Peyer's patch (tissue), 4 donors: ENCODE results near the gene ADAM17.

ENCODE experiments used
- CTCF ChIP-seq, 6 experiments: fragments of 450-650 bp in 4 of 6; fragments of 200-600 bp in 2 of 6; sonication (generic) in 1 of 6; IDR thresholded peaks; one replicate each; pipeline ENCODE4 v1.5.1; 2017 to 2019; ENCODE audit warnings: antibody characterized with exemption in 6 of 6, mild to moderate bottlenecking in 3 of 6, moderate library complexity in 1 of 6
- POLR2A ChIP-seq, 2 donors: fragments of 450-650 bp; IDR thresholded peaks; one replicate each; pipeline ENCODE4 v1.5.1; 2017; ENCODE audit warnings: antibody characterized with exemption in 2 of 2, mild to moderate bottlenecking in 2 of 2, moderate library complexity in 2 of 2

GRCh38 chr2:9556121-9556743, 602 bp upstream of the ADAM17 start:
- TF ChIP-seq CTCF (IDR thresholded peaks at IDR 0.05) (no peak), POLR2A (IDR thresholded peaks at IDR 0.05) (peak in 1 of 2 donors; percentile 16)
